HUES64 (cell line): ENCODE measurements around the gene GAK.

Source experiments
- H3K27ac ChIP-seq: 2 replicates; pipeline ENCODE4 v1.7.0; 2013; ENCODE audit warnings: low read depth, low read length, inconsistent platforms
- H3K27me3 ChIP-seq: 2 replicates; pipeline ENCODE4 v1.6.1; 2013; ENCODE audit warnings: mild to moderate bottlenecking, low read length; ENCODE audit not compliant: insufficient read depth
- H3K36me3 ChIP-seq: 2 replicates; pipeline ENCODE4 v1.6.1; 2013; ENCODE audit warnings: mild to moderate bottlenecking, low read length; ENCODE audit not compliant: insufficient read depth
- H3K4me1 ChIP-seq: 2 replicates; pipeline ENCODE4 v1.6.1; 2013; ENCODE audit warnings: mild to moderate bottlenecking, low read length, moderate library complexity; ENCODE audit not compliant: insufficient read depth
- H3K4me3 ChIP-seq: 2 replicates; pipeline ENCODE4 v1.5.1; 2013; ENCODE audit warnings: mild to moderate bottlenecking, low read length, moderate library complexity
- H3K9ac ChIP-seq: 2 replicates; pipeline ENCODE4 v1.6.1; 2013; ENCODE audit warnings: mild to moderate bottlenecking, low read depth, low read length
- H3K9me3 ChIP-seq: 2 replicates; pipeline ENCODE4 v1.6.1; 2013; ENCODE audit warnings: low read depth, low read length; ENCODE audit not compliant: insufficient read depth
- WGBS: fragments of 150-250, 120-280 bp; methylation state at CpG from one replicate; pipeline ENCODE4 v1.1.7; 2013; ENCODE audit warnings: missing lambda C conversion rate; 5-methylcytosine and 5-hydroxymethylcytosine counted together

Gene GAK

GRCh38 chr4:910366-911091 is 21.6 kb downstream of the GAK start:
- Histone ChIP-seq H3K27me3 (no peaks in the 10 kb centered on the region), H3K36me3 (peaks cover 6% of the 10 kb centered on the region; the same call in 1 of the 2 replicates), H3K9ac (no peak overlapping the region), H3K4me3 (no peak overlapping the region), H3K27ac (no peak overlapping the region), H3K4me1 (no peaks in the 10 kb centered on the region; the same call in 1 of the 2 replicates), H3K9me3 (no peaks in the 10 kb centered on the region)
- WGBS = 95% methylated on average over 26 of the region's 26 CpGs

- 96% methylated on average over 12 of the region's 12 CpGs for WGBS
- H3K4me1 ChIP-seq = no peaks in the 10 kb centered on the region; the same call in 1 of the 2 replicates
- H3K9me3 ChIP-seq = no peaks in the 10 kb centered on the region
- H3K27me3 ChIP-seq = no peaks in the 10 kb centered on the region
- H3K27ac ChIP-seq = no peak overlapping the region
- peaks cover 6% of the 10 kb centered on the region; the same call in 1 of the 2 replicates for H3K36me3 ChIP-seq
- no peak overlapping the region for H3K4me3 ChIP-seq
- H3K9ac ChIP-seq = no peak overlapping the region
Observed at GRCh38 chr4:909821-910220, 22.3 kb downstream of the GAK start.

- WGBS = 97% methylated on average over 26 of the region's 26 CpGs
- Histone ChIP-seq H3K4me1 (no peaks in the 10 kb centered on the region; the same call in 1 of the 2 replicates), H3K27me3 (no peaks in the 10 kb centered on the region), H3K9me3 (no peaks in the 10 kb centered on the region), H3K27ac (no peak overlapping the region), H3K9ac (no peak overlapping the region), H3K36me3 (peaks cover 6% of the 10 kb centered on the region; the same call in 1 of the 2 replicates), H3K4me3 (no peak overlapping the region)
Observed at GRCh38 chr4:909131-909571, 23.0 kb downstream of the GAK start.

GRCh38 chr4:907691-908425 is 24.3 kb downstream of the GAK start:
- Histone ChIP-seq H3K9ac (no peak overlapping the region), H3K4me1 (no peaks in the 10 kb centered on the region; the same call in 1 of the 2 replicates), H3K27ac (no peak overlapping the region), H3K4me3 (no peak overlapping the region), H3K9me3 (no peaks in the 10 kb centered on the region), H3K36me3 (peaks cover 11% of the 10 kb centered on the region), H3K27me3 (no peaks in the 10 kb centered on the region)
- 90% methylated on average over 35 of the region's 35 CpGs for WGBS

- Histone ChIP-seq H3K4me3 (no peak overlapping the region), H3K9ac (no peak overlapping the region), H3K27ac (no peak overlapping the region), H3K4me1 (no peaks in the 10 kb centered on the region), H3K36me3 (peaks cover 11% of the 10 kb centered on the region), H3K27me3 (no peaks in the 10 kb centered on the region), H3K9me3 (no peaks in the 10 kb centered on the region)
- 94% methylated on average over 7 of the region's 7 CpGs for WGBS
Observed at GRCh38 chr4:907103-907400, 25.1 kb downstream of the GAK start.

- Histone ChIP-seq H3K27ac (no peak overlapping the region), H3K27me3 (no peaks in the 10 kb centered on the region), H3K9me3 (no peaks in the 10 kb centered on the region), H3K4me3 (no peak overlapping the region), H3K36me3 (peaks cover 9% of the 10 kb centered on the region), H3K9ac (no peak overlapping the region), H3K4me1 (no peaks in the 10 kb centered on the region)
- 94% methylated on average over 20 of the region's 20 CpGs for WGBS
Observed at GRCh38 chr4:906339-907102, 25.6 kb downstream of the GAK start.

GRCh38 chr4:905485-906338 is 26.4 kb downstream of the GAK start:
- no peak overlapping the region for H3K4me3 ChIP-seq
- no peak overlapping the region for H3K9ac ChIP-seq
- H3K4me1 ChIP-seq = no peaks in the 10 kb centered on the region
- no peaks in the 10 kb centered on the region for H3K9me3 ChIP-seq
- no peak overlapping the region for H3K27ac ChIP-seq
- H3K27me3 ChIP-seq = no peaks in the 10 kb centered on the region
- H3K36me3 ChIP-seq = peaks cover 4% of the 10 kb centered on the region; the same call in 1 of the 2 replicates
- WGBS = 96% methylated on average over 49 of the region's 49 CpGs

- no peak overlapping the region; the same call in 1 of the 2 replicates for H3K9ac ChIP-seq
- no peaks in the 10 kb centered on the region for H3K27me3 ChIP-seq
- peaks cover 4% of the 10 kb centered on the region for H3K36me3 ChIP-seq
- no peak overlapping the region for H3K27ac ChIP-seq
- no peak overlapping the region for H3K4me3 ChIP-seq
- WGBS = 87% methylated on average over 42 of the region's 42 CpGs
- no peaks in the 10 kb centered on the region for H3K4me1 ChIP-seq
- no peaks in the 10 kb centered on the region for H3K9me3 ChIP-seq
Observed at GRCh38 chr4:903066-904046, 28.8 kb downstream of the GAK start.

- H3K27me3 ChIP-seq = no peaks in the 10 kb centered on the region
- no peak overlapping the region for H3K4me3 ChIP-seq
- H3K9ac ChIP-seq = no peak overlapping the region
- H3K36me3 ChIP-seq = peaks cover 20% of the 10 kb centered on the region
- H3K9me3 ChIP-seq = no peaks in the 10 kb centered on the region
- 96% methylated on average over 28 of the region's 28 CpGs for WGBS
- H3K4me1 ChIP-seq = no peaks in the 10 kb centered on the region
- H3K27ac ChIP-seq = no peak overlapping the region
Observed at GRCh38 chr4:901192-901910, 30.8 kb downstream of the GAK start.
